RWPE2 (cell line): ENCODE results near the gene PHACTR1.

Source experiments
- ATAC-seq: fragments of 200-7000 bp; cut with Tn5 transposase; 3 replicates; pipeline ENCODE4 v1.9.1; 2021; ENCODE audit warnings: low read depth
- DNase-seq: peaks from one replicate; pipeline ENCODE4 v3.0.0-alpha.2; 2020; ENCODE audit warnings: low spot score
- H3K27ac ChIP-seq: fragments of 450-650 bp; 2 replicates; pipeline ENCODE4 v1.5.1; 2017; ENCODE audit warnings: mild to moderate bottlenecking; ENCODE audit not compliant: poor library complexity, severe bottlenecking
- H3K27me3 ChIP-seq: fragments of 250-450 bp; sonication (Bioruptor Pico); 2 replicates; pipeline ENCODE4 v1.5.1; 2021; ENCODE audit warnings: mild to moderate bottlenecking, moderate library complexity; ENCODE audit not compliant: insufficient read depth, poor library complexity, severe bottlenecking
- H3K36me3 ChIP-seq: fragments of 250-450 bp; sonication (Bioruptor Pico); 2 replicates; pipeline ENCODE4 v1.5.1; 2020; ENCODE audit warnings: low read depth, mild to moderate bottlenecking, moderate library complexity
- H3K4me1 ChIP-seq: fragments of 250-450 bp; sonication (Bioruptor Pico); 2 replicates; pipeline ENCODE4 v1.5.1; 2021; ENCODE audit warnings: mild to moderate bottlenecking, moderate library complexity; ENCODE audit not compliant: insufficient read depth, poor library complexity, severe bottlenecking
- H3K4me3 ChIP-seq: fragments of 250-450 bp; sonication (Bioruptor Pico); 2 replicates; pipeline ENCODE4 v1.5.1; 2021; ENCODE audit warnings: mild to moderate bottlenecking, moderate library complexity; ENCODE audit not compliant: severe bottlenecking
- H3K9me3 ChIP-seq: fragments of 250-450 bp; sonication (Bioruptor Pico); 2 replicates; pipeline ENCODE4 v1.5.1; 2021; ENCODE audit warnings: mild to moderate bottlenecking, moderate library complexity; ENCODE audit not compliant: severe bottlenecking
- TF ChIP-seq, protein P1 (sequence below): fragments of 450-650 bp; IDR thresholded peaks from one replicate; pipeline ENCODE4 v1.5.1; 2017; ENCODE audit warnings: mild to moderate bottlenecking, moderate library complexity; ENCODE audit not compliant: poor library complexity, severe bottlenecking

The PHACTR1 gene

GRCh38 chr6:13300643-13301590 lies 584.4 kb downstream of the PHACTR1 start:
- ATAC-seq (no peak), DNase-seq (no peak)
- H3K36me3 ChIP-seq, result peaks cover 25% of the 10 kb centered on the region

GRCh38 chr6:13302291-13302690 lies 585.7 kb downstream of the PHACTR1 start:
- H3K4me3 ChIP-seq, result no peak overlapping the region
- H3K9me3 ChIP-seq, result no peaks in the 10 kb centered on the region
- peak overlapping the region; percentile 82 for H3K27ac ChIP-seq
- peaks cover 24% of the 10 kb centered on the region for H3K4me1 ChIP-seq
- no peak for DNase-seq
- peaks cover 38% of the 10 kb centered on the region for H3K36me3 ChIP-seq
- TF ChIP-seq, protein P1, sequence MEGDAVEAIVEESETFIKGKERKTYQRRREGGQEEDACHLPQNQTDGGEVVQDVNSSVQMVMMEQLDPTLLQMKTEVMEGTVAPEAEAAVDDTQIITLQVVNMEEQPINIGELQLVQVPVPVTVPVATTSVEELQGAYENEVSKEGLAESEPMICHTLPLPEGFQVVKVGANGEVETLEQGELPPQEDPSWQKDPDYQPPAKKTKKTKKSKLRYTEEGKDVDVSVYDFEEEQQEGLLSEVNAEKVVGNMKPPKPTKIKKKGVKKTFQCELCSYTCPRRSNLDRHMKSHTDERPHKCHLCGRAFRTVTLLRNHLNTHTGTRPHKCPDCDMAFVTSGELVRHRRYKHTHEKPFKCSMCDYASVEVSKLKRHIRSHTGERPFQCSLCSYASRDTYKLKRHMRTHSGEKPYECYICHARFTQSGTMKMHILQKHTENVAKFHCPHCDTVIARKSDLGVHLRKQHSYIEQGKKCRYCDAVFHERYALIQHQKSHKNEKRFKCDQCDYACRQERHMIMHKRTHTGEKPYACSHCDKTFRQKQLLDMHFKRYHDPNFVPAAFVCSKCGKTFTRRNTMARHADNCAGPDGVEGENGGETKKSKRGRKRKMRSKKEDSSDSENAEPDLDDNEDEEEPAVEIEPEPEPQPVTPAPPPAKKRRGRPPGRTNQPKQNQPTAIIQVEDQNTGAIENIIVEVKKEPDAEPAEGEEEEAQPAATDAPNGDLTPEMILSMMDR, result no peak
- no peak for ATAC-seq
- H3K27me3 ChIP-seq, result no peaks in the 10 kb centered on the region

More at GRCh38 chr6:13300643-13301590, 584.4 kb downstream of the PHACTR1 start:
- Histone ChIP-seq H3K27ac (no peak overlapping the region), H3K27me3 (no peaks in the 10 kb centered on the region), H3K4me1 (peaks cover 22% of the 10 kb centered on the region), H3K4me3 (no peak overlapping the region), H3K9me3 (no peaks in the 10 kb centered on the region)
- TF ChIP-seq, protein P1, result no peak

- peak overlapping the region; percentile 82 for H3K27ac ChIP-seq
- TF ChIP-seq, protein P1, result no peak
- H3K27me3 ChIP-seq, result no peaks in the 10 kb centered on the region
- peaks cover 29% of the 10 kb centered on the region for H3K4me1 ChIP-seq
- H3K9me3 ChIP-seq, result no peaks in the 10 kb centered on the region
- DNase-seq (peak; percentile 79), ATAC-seq (peak; percentile 88)
- H3K36me3 ChIP-seq, result peaks cover 39% of the 10 kb centered on the region
- no peak overlapping the region for H3K4me3 ChIP-seq
Measured at GRCh38 chr6:13302751-13303667, 586.4 kb downstream of the PHACTR1 start.

- Histone ChIP-seq H3K4me1 (peaks cover 34% of the 10 kb centered on the region), H3K27ac (peak overlapping the region; percentile 82), H3K27me3 (no peaks in the 10 kb centered on the region), H3K9me3 (no peaks in the 10 kb centered on the region), H3K4me3 (no peak overlapping the region), H3K36me3 (peaks cover 45% of the 10 kb centered on the region)
- DNase-seq (no peak), ATAC-seq (no peak)
- TF ChIP-seq, protein P1, result no peak
Measured at GRCh38 chr6:13303668-13304017, 587.1 kb downstream of the PHACTR1 start.
